HG03135 (cell line): ENCODE measurements around the gene NGF.

ENCODE experiments used
- ATAC-seq: cut with Tn5 transposase; IDR thresholded peaks from one replicate; pipeline ENCODE4 v1.9.1; 2021; ENCODE audit warnings: mild to moderate bottlenecking, moderate library complexity; ENCODE audit not compliant: unreplicated experiment

Gene NGF

DNA sequence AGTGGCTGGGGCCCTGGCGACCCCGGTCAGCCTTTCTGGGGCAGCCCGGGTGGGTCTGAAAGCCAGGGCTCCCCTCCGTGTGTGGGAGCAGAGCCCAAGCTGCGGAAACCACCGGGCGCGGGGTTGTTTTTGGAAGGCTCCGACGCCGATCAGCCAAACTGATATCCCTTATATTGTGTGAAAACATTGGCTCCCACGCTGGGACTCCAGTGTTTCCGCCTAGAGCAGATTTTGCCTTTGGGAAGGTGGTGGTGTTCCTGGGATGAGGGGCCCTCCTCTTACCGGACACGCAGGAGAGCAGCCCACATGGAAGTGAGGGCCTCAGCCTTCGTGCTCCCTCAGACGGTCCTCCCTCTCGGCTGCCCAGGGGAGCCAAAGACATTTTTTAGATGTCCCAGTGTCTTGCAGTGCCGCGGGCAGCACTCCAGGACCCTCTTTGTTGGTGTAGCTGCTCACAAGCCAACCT is 54.3 kb downstream of the NGF start:
- ATAC-seq = no peak

GRCh38 chr1:115283249-115283648 is 54.8 kb downstream of the NGF start:
- no peak for ATAC-seq

GRCh38 chr1:115282807-115283208 is 55.2 kb downstream of the NGF start:
- no peak for ATAC-seq

GRCh38 chr1:115281143-115281542 is 56.9 kb downstream of the NGF start:
- ATAC-seq = no peak

DNA sequence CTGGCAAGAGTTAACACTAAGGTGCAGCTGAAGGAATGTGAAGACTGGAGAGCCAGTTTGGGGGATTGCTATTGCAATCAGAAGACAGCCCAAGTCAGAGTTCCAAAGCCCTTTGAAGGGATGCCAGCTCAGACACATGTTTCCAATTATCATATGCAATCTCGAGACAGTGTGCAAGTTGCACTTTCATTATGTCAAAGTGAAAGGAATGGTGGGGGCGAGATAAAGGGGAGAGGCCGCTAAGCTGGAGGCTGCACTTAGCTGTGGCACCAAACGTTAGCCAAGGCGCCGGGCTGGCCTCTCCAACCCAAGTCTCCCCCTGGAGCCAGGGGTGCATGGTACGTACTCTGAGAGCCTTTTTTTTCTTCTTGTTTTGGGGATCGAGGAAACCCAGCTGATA is 58.0 kb downstream of the NGF start:
- ATAC-seq = no peak

DNA sequence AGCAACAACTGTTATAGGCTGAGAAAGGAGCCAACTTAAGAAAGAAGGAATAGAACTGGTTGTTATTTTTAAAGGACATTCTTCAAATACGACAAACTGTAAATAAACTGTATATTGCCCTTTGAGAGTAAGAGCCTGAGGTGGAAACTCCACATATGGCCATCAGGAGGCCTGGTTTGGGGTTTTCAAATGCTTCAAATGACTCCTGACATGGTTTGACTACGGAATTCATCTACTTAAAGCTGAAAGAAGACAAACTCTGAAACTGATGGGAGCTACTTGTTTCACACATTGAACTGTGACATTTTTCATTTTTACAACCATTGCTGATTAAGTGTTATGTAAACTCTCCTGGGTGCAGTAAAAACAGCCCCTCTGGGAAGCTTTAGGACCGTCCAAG is 59.8 kb downstream of the NGF start:
- no peak for ATAC-seq

GRCh38 chr1:115277276-115277675 is 60.8 kb downstream of the NGF start:
- no peak for ATAC-seq

GRCh38 chr1:115275216-115275615 is 62.8 kb downstream of the NGF start:
- ATAC-seq = no peak

DNA sequence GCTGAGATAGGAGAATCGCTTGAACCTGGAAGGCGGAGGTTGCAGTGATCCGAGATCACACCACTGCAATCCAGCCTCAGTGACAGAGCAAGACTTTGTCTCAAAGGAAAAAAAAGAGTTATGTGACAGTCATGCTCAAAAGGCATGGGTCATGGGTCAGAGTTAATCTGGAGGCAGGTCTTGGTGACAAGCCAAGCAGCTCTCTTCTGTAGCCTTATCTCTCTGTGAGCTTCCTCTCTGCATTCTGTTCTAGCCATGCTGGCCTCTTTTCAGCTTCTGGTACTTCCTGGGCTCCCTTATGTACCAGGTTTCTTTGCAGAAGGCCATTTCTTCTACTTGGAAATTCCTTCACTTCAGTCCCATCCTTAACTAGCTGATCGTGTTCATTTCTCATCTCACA is 63.6 kb downstream of the NGF start:
- no peak for ATAC-seq

DNA sequence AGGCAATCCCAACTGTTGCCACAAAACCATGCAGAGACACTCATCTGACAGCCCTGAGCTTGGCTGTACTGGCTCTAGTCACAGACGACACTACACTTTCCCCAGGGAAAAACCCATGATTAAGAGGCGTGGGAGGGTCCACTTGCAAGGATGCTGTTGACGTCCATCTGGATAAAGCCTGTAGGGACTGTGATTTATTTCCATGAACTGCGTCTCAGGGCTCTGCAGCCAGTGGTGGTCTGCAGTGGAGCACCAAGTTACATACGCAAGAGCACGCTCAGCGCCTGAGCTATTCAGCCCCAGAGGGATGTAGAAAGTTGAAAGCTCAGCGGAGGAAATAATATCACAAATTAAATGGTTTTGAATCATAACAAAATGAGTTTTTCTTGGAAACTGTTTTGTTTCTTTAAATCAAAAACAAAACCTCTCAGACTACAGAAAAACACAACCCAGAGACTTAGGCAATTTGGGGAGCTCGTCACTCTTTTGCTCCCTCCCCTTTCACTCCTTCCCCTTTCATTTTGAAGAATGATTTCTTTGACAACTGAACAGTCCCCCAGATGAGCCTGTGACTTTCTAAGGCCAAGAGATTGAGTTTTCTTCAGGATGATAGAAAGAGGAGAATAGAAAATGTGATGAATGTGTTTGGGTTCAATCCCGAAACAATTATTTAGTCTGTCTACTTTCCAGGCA is 71.2 kb downstream of the NGF start:
- no peak for ATAC-seq

- ATAC-seq = no peak
These were observed 73.0 kb downstream of the NGF start for GRCh38 chr1:115265099-115265498.

- ATAC-seq = no peak
These were observed 75.2 kb downstream of the NGF start for GRCh38 chr1:115262886-115263285.

DNA sequence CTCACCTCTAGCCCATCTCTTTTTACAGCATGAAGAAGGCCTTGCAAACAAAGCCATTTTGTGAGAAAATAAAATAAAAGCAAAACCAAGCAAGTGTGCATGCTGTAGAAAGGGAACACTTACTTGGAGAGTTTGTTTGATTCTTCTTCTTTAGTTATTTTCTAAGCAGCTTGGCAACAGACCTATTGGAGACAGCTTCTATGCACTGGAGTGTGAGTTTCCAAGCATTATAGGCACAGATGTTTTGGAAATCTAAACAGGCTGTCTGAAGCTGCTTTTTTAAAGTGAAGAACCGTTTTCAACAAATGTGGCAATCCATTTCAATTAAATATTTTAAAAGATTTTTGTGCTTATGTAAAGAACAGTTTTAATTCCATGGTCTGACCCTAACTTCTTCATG is 76.6 kb downstream of the NGF start:
- no peak for ATAC-seq

DNA sequence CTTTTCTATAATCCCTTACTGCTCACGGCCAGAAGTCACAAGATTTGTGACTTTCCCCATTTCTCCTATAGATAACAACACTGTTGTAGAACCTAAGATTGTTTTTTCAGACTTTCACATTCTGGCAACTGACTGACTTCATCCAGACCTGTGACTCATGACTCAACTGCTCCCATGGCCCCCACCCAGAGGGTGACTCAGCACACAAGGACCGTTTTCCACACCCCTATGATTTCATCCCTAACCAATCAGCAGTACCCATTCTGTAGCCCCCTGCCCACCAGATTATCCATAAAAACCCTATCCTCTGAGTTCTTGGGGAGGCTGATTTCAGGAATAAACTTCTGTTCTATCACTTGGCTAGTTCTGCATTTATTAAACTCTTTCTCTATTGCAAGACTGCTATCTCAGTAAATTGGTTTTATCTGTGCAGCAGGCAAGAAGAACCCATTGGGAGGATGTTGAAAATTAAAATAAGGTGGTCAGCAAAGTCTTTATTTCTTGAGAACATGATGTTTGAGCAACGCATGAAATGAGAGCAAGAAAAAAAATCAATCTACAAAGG is 79.7 kb downstream of the NGF start:
- no peak for ATAC-seq

GRCh38 chr1:115257591-115257990 is 80.5 kb downstream of the NGF start:
- no peak for ATAC-seq

GRCh38 chr1:115255154-115255553 is 82.9 kb downstream of the NGF start:
- no peak for ATAC-seq

- no peak for ATAC-seq
These were observed 85.5 kb downstream of the NGF start for GRCh38 chr1:115252585-115252984.

- ATAC-seq = no peak
These were observed 86.2 kb downstream of the NGF start for GRCh38 chr1:115251856-115252255.

DNA sequence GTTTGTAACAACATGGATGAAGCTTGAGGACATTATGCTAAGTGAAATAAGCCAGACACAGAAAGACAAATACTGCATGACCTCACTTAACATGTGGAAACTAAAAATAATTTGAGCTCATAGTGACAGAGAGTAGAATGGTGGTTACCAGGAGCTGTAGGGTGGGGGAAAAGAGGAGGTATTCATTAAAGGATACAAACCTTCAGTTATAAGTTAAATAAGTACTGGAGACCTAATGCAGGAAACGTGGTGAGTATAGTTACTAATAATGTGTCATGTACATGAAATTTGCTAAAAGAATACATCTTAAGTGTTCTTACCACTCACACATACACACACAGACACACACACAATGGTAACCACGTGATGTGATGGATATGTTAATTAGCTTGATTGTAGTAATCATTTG is 86.7 kb downstream of the NGF start:
- no peak for ATAC-seq

DNA sequence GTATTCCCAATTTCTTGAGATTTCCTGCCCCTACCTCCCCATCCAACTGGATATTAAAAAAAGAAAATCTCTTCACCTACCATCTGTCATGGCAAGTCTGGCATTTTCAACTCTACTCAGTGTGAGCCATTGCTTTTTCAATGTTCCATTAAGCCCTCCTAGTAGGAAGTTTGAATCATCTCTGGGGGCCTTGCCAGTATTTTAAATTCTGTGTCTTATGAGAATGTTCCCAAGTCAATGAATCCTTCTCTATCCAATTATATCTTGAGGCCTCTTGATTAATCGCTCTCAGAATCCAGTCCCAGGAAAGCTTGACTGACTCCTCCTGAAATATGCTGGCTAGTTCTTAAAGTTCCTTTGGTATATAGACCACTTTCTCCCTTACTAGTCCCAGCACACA is 91.5 kb downstream of the NGF start:
- no peak for ATAC-seq

- ATAC-seq = no peak
These were observed 92.8 kb downstream of the NGF start for GRCh38 chr1:115245227-115245626.

DNA sequence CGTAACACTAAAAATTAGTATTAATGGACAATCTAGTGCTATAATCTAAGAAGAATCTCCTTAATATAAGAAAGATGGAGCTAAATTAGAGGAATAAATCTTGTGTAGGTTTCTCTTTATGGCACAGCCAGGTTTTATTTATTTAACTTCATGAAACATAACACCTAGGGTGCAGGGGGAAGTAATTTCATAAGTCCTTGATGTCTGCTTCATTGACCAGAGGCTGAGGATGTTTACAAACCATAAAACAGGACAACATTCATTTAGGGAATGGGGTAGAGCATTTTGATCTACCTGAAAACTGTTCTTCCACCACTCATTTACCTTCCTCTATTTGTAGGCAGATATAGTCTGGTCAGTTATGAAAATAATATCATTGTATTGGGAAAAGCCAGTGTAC is 95.5 kb downstream of the NGF start:
- no peak for ATAC-seq

GRCh38 chr1:115241309-115241708 is 96.7 kb downstream of the NGF start:
- ATAC-seq = no peak
